Rectal smooth muscle tissue (tissue), 1 donor: ENCODE results near the gene DLGAP1.

Source experiments
- H3K27ac ChIP-seq: one replicate; pipeline ENCODE4 v1.7.0; 2013; ENCODE audit warnings: low read depth, low read length, inconsistent platforms
- H3K27me3 ChIP-seq: one replicate; pipeline ENCODE4 v1.7.0; 2013; ENCODE audit warnings: low read length; ENCODE audit not compliant: control insufficient read depth, insufficient read depth
- H3K36me3 ChIP-seq: one replicate; pipeline ENCODE4 v1.7.0; 2013; ENCODE audit warnings: low read length; ENCODE audit not compliant: control insufficient read depth, insufficient read depth
- H3K4me1 ChIP-seq: one replicate; pipeline ENCODE4 v1.7.0; 2013; ENCODE audit warnings: low read length; ENCODE audit not compliant: control insufficient read depth, insufficient read depth
- H3K4me3 ChIP-seq: one replicate; pipeline ENCODE4 v1.7.0; 2013; ENCODE audit warnings: low read length
- H3K9ac ChIP-seq: one replicate; pipeline ENCODE4 v1.7.0; 2013; ENCODE audit warnings: low read length

DLGAP1 gene

DNA sequence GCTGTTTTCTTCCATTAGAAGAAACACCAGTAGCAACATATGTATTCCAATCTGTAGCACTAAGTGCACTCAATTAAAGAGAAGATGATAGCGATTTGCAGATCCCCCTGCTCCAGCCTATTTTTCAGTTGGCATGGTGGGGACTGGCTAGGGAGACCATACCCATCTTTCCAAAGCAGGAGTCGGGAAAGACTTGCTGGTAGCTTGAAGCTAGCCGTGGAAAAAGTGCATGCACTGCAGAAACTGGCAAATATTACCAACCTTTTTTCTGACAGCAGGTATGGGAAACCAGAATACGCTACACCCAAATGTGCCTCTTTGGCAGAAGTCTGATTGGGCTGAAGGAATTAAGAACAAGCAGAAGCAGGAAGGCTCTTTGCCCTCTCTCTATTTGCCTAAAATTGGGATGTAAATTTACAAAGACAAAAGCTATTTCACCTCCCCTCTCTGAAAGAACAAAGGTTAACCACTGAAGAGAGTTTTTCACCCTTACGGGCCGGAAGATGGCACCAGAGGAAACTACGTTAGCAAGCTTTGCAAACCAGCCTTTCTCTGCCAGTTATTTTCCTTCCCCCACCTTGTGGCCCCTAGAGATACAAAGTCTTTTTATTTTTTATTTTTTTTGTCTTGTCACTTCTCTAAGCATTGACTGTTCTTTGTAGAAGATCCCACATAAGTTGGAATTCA is 273.1 kb downstream of the DLGAP1 start:
- no peak overlapping the region for H3K27ac ChIP-seq
- H3K27me3 ChIP-seq: no peaks in the 10 kb centered on the region
- no peaks in the 10 kb centered on the region for H3K4me1 ChIP-seq
- no peak overlapping the region for H3K4me3 ChIP-seq
- no peaks in the 10 kb centered on the region for H3K36me3 ChIP-seq
- no peak overlapping the region for H3K9ac ChIP-seq

- Histone ChIP-seq H3K9ac (no peak overlapping the region), H3K27ac (no peak overlapping the region), H3K36me3 (no peaks in the 10 kb centered on the region), H3K4me1 (no peaks in the 10 kb centered on the region), H3K4me3 (no peak overlapping the region), H3K27me3 (no peaks in the 10 kb centered on the region)
Measured at GRCh38 chr18:4181086-4181485, 274.0 kb downstream of the DLGAP1 start.

GRCh38 chr18:4172196-4173100 is 282.7 kb downstream of the DLGAP1 start:
- H3K4me1 ChIP-seq: no peaks in the 10 kb centered on the region
- H3K36me3 ChIP-seq: no peaks in the 10 kb centered on the region
- no peak overlapping the region for H3K4me3 ChIP-seq
- H3K27ac ChIP-seq: no peak overlapping the region
- H3K27me3 ChIP-seq: no peaks in the 10 kb centered on the region
- no peak overlapping the region for H3K9ac ChIP-seq

DNA sequence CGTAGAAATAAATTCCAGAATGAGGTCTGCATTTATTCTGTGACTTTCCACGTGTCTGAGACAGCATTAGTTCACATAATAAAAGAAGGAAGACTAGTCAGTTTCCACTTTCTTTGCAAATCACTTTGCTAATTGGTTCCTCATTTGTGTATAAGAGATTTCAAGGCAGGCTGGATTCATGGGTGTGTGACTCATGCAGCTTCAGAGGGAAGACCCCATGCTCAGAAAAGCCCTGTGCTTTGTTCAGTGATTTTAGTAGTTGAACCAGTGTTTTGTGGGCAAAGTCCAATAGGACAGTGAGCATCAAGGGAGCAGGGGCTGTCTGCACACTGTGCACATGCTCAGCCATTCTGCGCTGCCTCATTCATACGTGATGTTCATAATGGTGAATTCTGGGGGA is 297.8 kb downstream of the DLGAP1 start:
- Histone ChIP-seq H3K4me1 (no peaks in the 10 kb centered on the region), H3K36me3 (no peaks in the 10 kb centered on the region), H3K27me3 (no peaks in the 10 kb centered on the region), H3K9ac (no peak overlapping the region), H3K4me3 (no peak overlapping the region), H3K27ac (no peak overlapping the region)

DNA sequence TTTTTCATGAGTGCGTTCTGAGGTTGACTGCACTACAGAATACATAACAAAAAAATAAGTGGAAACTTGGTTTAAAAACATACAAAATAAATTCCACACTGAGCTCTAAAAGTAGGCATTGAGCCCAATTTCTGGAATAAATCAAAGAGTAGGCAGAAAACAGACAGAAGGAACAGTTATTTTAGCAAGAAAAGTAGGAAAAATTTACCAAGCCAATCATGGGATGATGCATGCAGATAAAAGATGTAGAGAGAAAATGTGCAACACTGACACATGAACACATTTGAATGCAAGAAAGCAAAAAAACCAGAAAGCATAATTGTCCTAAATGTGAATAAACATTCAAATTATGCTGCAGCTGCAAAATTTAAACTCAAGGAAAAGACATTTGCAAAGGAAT is 308.3 kb downstream of the DLGAP1 start:
- H3K36me3 ChIP-seq: no peaks in the 10 kb centered on the region
- no peaks in the 10 kb centered on the region for H3K27me3 ChIP-seq
- no peaks in the 10 kb centered on the region for H3K4me1 ChIP-seq
- no peak overlapping the region for H3K27ac ChIP-seq
- H3K9ac ChIP-seq: no peak overlapping the region
- no peak overlapping the region for H3K4me3 ChIP-seq

DNA sequence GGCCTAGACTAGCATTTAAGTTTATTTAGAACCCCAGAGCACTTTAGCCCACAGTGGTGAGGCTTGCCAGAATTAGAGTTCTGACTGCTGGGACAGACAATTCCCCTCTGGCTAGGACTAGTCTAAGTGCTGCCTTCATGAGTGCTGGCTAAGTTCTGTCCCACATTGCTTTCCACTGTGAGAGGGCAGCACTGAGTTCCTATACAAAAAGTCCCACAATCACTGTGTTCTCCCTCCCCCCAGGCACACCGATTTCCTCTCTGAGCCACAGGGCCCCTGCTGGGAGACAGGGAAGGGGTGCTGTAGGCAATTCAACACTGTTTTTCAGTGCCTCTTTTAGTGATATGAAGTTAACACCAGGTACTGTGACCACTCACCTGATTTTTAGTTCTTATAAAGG is 310.9 kb downstream of the DLGAP1 start:
- Histone ChIP-seq H3K27ac (no peak overlapping the region), H3K27me3 (no peaks in the 10 kb centered on the region), H3K4me3 (no peak overlapping the region), H3K36me3 (no peaks in the 10 kb centered on the region), H3K9ac (no peak overlapping the region), H3K4me1 (no peaks in the 10 kb centered on the region)

- Histone ChIP-seq H3K9ac (no peak overlapping the region), H3K4me1 (no peaks in the 10 kb centered on the region), H3K4me3 (no peak overlapping the region), H3K27me3 (no peaks in the 10 kb centered on the region), H3K36me3 (no peaks in the 10 kb centered on the region), H3K27ac (no peak overlapping the region)
Measured at GRCh38 chr18:4143585-4143984, 311.5 kb downstream of the DLGAP1 start.

- Histone ChIP-seq H3K4me3 (no peak overlapping the region), H3K4me1 (no peaks in the 10 kb centered on the region), H3K36me3 (no peaks in the 10 kb centered on the region), H3K27me3 (no peaks in the 10 kb centered on the region), H3K9ac (no peak overlapping the region), H3K27ac (no peak overlapping the region)
Measured at GRCh38 chr18:4142876-4143275, 312.2 kb downstream of the DLGAP1 start.

GRCh38 chr18:4134700-4135099 is 320.4 kb downstream of the DLGAP1 start:
- Histone ChIP-seq H3K9ac (no peak overlapping the region), H3K27me3 (no peaks in the 10 kb centered on the region), H3K36me3 (no peaks in the 10 kb centered on the region), H3K27ac (no peak overlapping the region), H3K4me1 (no peaks in the 10 kb centered on the region), H3K4me3 (no peak overlapping the region)

- Histone ChIP-seq H3K27me3 (no peaks in the 10 kb centered on the region), H3K27ac (no peak overlapping the region), H3K4me1 (no peaks in the 10 kb centered on the region), H3K4me3 (no peak overlapping the region), H3K9ac (no peak overlapping the region), H3K36me3 (no peaks in the 10 kb centered on the region)
Measured at GRCh38 chr18:4130734-4131719, 324.1 kb downstream of the DLGAP1 start.

- Histone ChIP-seq H3K36me3 (no peaks in the 10 kb centered on the region), H3K27ac (no peak overlapping the region), H3K27me3 (no peaks in the 10 kb centered on the region), H3K4me3 (no peak overlapping the region), H3K9ac (no peak overlapping the region), H3K4me1 (no peaks in the 10 kb centered on the region)
Measured at GRCh38 chr18:4126939-4127338, 328.2 kb downstream of the DLGAP1 start.

DNA sequence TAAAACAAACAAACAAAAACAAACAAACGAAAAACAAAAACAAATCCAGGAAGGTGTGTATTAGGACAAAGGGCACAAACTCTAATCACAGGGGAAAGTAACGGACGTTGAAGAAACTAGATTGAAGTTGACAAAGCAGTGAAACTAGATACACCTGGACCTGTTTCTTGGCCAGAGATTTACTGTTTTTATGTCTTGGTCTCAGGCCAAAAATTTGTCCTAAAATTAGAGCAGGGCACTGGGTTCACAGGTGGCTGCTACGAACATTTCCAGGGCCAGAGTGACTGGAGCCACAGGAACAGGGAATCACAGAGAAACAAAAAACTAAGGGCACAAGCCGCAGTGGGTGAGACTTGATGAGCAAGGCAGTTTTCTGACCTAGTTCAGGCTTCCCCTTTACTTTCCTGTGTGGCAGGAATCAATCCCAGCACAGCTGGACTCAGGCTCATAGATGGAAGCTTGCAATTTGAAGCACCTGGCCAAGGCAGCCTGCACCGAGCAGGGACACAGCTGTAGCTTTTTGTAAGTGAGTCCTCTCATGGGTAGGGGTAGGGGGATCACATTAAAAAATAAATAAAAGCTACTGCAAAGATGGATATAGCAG is 329.4 kb downstream of the DLGAP1 start:
- Histone ChIP-seq H3K27me3 (no peaks in the 10 kb centered on the region), H3K27ac (no peak overlapping the region), H3K36me3 (no peaks in the 10 kb centered on the region), H3K9ac (no peak overlapping the region), H3K4me3 (no peak overlapping the region), H3K4me1 (no peaks in the 10 kb centered on the region)
